Activated CD4-positive, alpha-beta memory T cell treated with anti-CD3 and anti-CD28 coated beads, Interleukin-2, amount 10 ng/mL, durations not matched to agents 7 days and 5 days (primary cell): ENCODE measurements around the gene LYPD6. TPM values are rescaled to one million over a fixed set of nuclear protein-coding genes. Genes with fewer than 3 reads are reported as not detected.

Experiments used
- CTCF ChIA-PET: fragments of 350-600 bp; sonication (Branson Sonifier 250); formaldehyde crosslinking; loops from one replicate; lab custom pipeline; 2021; ENCODE audit warnings: antibody characterized with exemption, inconsistent platforms; lab: Charles Lee
- POLR2A ChIA-PET: fragments of 350-600 bp; sonication (Branson Sonifier 250); formaldehyde crosslinking; loops from one replicate; lab custom pipeline; 2021; ENCODE audit warnings: antibody characterized with exemption; lab: Charles Lee
- DNase-seq: peaks from one replicate; pipeline ENCODE4 v3.0.0-alpha.2; 2020
- H3K27ac Mint-ChIP-seq: one replicate; pipeline ENCODE4 v1.8.0; 2021; ENCODE audit warnings: mild to moderate bottlenecking, mixed read lengths
- H3K27me3 Mint-ChIP-seq: one replicate; pipeline ENCODE4 v1.8.0; 2021; ENCODE audit warnings: mixed read lengths
- H3K36me3 Mint-ChIP-seq: one replicate; pipeline ENCODE4 v1.8.0; 2021; ENCODE audit warnings: low read depth, mixed read lengths
- H3K4me1 Mint-ChIP-seq: one replicate; pipeline ENCODE4 v1.8.0; 2021; ENCODE audit warnings: mixed read lengths
- H3K4me3 Mint-ChIP-seq: one replicate; pipeline ENCODE4 v1.8.0; 2021; ENCODE audit warnings: mild to moderate bottlenecking, mixed read lengths
- H3K9me3 Mint-ChIP-seq: one replicate; pipeline ENCODE4 v1.8.0; 2021; ENCODE audit warnings: mixed read lengths
- total RNA-seq, 2 experiments: library from RNA; stranded (reverse); gene quantifications; one replicate each; pipeline ENCODE4 v1.2.3, GENCODE V29; 2021

LYPD6 gene
- total RNA-seq, 2 experiments from 2014 or later: not detected

DNA sequence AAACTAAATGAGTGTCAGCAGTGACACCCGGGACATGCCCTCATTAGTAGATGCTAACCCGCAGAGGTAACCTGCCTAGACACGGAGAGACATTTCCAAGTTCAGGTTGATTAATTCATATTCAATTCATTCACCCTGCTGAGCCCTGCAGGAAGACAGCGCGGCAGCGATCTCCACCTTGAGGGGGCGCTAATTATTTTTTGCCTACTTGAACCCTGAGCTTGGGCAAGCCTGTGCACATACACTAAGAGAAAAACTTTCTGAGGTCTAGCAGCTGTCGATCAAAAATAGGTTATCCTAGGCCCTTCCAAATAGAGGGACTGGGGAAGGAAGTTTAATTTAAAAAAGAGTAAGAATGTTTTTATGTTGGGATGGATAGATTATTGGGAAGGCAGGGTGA, 1.3 kb upstream of the LYPD6 start:
- Mint-ChIP-seq H3K27ac (no peak overlapping the region), H3K4me3 (no peak overlapping the region), H3K4me1 (peaks cover 6% of the 10 kb centered on the region), H3K27me3 (peaks cover 54% of the 10 kb centered on the region), H3K36me3 (no peaks in the 10 kb centered on the region), H3K9me3 (no peaks in the 10 kb centered on the region)
- CTCF ChIA-PET: no interaction called here
- POLR2A ChIA-PET: no interaction called here
- no peak for DNase-seq

DNA sequence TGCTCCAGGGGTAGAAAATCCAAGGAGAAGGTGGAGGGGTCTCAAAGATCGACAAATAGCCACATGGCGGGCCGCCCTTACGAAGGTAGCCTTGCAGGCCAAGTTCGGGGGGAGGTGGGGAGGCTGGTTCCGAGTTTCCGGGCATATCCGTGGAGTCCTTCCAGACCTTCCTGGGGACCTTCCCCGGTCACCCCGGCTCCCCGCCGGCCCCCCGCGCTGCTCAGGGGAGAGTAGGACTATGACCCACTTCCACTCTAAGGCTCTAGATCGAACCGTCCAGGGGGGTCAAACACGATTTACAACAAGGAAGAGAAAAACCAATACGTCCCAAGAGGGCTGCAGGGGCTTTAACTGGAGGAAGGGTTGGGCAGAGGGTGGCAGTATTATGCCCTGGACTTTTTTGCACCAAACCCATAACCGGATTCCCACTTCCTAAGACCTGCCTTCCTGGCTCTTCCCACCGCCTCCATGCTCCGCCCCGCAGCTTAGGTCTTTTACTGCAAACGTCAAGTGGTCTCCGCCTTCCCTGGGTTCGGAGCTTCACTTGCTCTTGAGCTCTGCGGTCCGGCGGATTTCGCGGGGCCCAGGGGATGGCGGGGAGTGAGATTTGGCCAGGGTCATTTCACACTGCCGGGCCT, 779 bp upstream of the LYPD6 start:
- ChIA-PET POLR2A (no interaction called here), CTCF (no interaction called here)
- Mint-ChIP-seq H3K27ac (no peak overlapping the region), H3K27me3 (peaks cover 54% of the 10 kb centered on the region), H3K4me3 (no peak overlapping the region), H3K4me1 (peaks cover 6% of the 10 kb centered on the region), H3K9me3 (no peaks in the 10 kb centered on the region), H3K36me3 (no peaks in the 10 kb centered on the region)
- no peak for DNase-seq

DNA sequence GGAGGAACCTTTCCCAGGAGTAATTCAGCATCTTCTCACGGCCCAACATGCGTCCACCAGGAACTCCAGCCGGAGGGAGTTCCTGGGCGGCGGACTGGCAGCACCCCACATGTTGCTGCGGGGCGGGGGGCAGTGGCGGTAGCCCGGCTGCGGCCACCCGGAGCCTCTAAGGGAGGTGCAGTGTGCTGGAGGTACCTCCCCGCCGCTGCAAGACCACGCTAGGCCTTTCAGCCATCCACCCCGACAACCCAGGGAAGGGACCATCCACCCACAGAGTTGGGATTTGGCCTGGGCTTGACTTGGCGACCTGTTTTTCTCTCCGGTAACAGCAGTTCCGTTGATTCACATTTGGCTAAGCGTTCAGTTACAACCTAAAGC, 625 bp downstream of the LYPD6 start:
- Mint-ChIP-seq H3K9me3 (no peaks in the 10 kb centered on the region), H3K27me3 (peaks cover 54% of the 10 kb centered on the region), H3K4me3 (peak overlapping the region; percentile 3), H3K4me1 (peaks cover 6% of the 10 kb centered on the region), H3K36me3 (no peaks in the 10 kb centered on the region), H3K27ac (no peak overlapping the region)
- no peak for DNase-seq
- CTCF ChIA-PET: no interaction called here
- POLR2A ChIA-PET: no interaction called here

- Mint-ChIP-seq H3K4me3 (no peak overlapping the region), H3K9me3 (no peaks in the 10 kb centered on the region), H3K27me3 (peaks cover 54% of the 10 kb centered on the region), H3K27ac (no peak overlapping the region), H3K4me1 (peaks cover 6% of the 10 kb centered on the region), H3K36me3 (no peaks in the 10 kb centered on the region)
- DNase-seq: no peak
- ChIA-PET CTCF (no interaction called here), POLR2A (no interaction called here)
Observed at GRCh38 chr2:149332364-149332763, 2.0 kb downstream of the LYPD6 start.

DNA sequence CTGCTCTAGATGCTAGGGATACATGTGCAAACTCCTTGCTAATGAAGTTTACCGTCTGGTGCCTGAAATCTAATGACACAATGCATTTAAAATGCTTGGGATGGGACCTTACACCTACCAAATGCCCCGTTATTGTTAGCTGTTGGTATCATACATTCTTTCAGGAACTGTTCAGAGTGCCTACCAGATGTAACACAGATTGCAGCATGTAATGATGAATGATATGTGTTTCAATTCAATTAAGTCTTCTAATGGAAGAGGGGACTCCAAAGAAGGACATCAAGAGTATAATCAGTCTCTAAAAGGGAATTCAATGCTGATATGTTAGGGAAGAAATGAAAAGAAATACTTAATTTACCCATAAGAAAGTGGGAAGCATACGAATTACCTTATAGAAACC, 3.2 kb downstream of the LYPD6 start:
- Mint-ChIP-seq H3K36me3 (no peaks in the 10 kb centered on the region), H3K9me3 (no peaks in the 10 kb centered on the region), H3K27ac (no peak overlapping the region), H3K4me3 (no peak overlapping the region), H3K27me3 (peaks cover 44% of the 10 kb centered on the region), H3K4me1 (peaks cover 6% of the 10 kb centered on the region)
- ChIA-PET POLR2A (no interaction called here), CTCF (no interaction called here)
- DNase-seq: no peak

- ChIA-PET CTCF (no interaction called here), POLR2A (no interaction called here)
- no peak for DNase-seq
- Mint-ChIP-seq H3K27me3 (peaks cover 39% of the 10 kb centered on the region), H3K4me3 (no peak overlapping the region), H3K4me1 (peaks cover 6% of the 10 kb centered on the region), H3K27ac (no peak overlapping the region), H3K36me3 (no peaks in the 10 kb centered on the region), H3K9me3 (no peaks in the 10 kb centered on the region)
Observed at GRCh38 chr2:149334156-149334555, 3.8 kb downstream of the LYPD6 start.

DNA sequence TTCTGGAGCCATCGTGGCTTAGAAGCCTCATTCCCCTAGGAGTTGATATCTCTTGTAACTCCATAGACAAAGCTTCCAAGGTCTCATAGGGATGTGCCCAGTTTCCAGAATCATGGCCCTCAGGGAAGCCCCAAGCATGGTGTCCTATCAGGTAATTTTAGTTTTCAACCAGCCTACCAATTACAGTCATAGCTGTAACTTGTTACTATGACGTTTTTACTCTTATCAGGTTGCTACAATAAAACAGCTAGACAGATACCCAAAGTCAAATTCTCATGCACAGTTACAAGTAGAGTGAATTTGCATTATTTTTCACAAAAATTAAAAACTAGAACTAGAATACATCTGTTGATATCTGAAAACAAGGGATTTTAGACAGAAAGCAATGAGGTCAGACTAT, 8.9 kb downstream of the LYPD6 start:
- Mint-ChIP-seq H3K36me3 (no peaks in the 10 kb centered on the region), H3K4me1 (no peaks in the 10 kb centered on the region)
- POLR2A ChIA-PET: no interaction called here

GRCh38 chr2:149342509-149342908, 12.1 kb downstream of the LYPD6 start:
- ChIA-PET CTCF (no interaction called here), POLR2A (no interaction called here)
- H3K27me3 Mint-ChIP-seq: no peaks in the 10 kb centered on the region

More for the DNA sequence above, 8.9 kb downstream of the LYPD6 start:
- CTCF ChIA-PET: no interaction called here
- H3K27me3 Mint-ChIP-seq: peaks cover 2% of the 10 kb centered on the region
- no peaks in the 10 kb centered on the region for H3K9me3 Mint-ChIP-seq
- DNase-seq: no peak
- H3K27ac Mint-ChIP-seq: no peak overlapping the region
- H3K4me3 Mint-ChIP-seq: no peak overlapping the region

DNA sequence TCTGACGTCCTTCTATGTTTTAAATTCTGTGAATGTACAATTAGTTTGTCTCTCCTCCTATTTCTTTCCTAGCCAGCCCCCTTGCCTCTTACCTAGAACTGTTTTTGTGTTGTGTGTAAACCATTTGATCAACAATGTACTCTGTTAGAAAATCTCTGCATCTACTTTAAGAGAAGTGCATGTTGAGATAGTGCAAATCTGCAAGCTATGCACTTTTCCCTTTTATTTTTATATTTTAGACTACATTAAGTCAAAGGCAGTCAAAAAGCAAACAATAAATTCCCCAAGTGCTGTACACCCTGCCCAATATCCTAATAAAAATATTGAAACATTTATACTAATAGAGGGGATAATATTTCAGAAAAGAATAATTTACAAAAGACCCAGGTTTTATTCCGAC, 13.7 kb downstream of the LYPD6 start:
- peaks cover 8% of the 10 kb centered on the region for H3K27me3 Mint-ChIP-seq
- no peak overlapping the region for H3K4me3 Mint-ChIP-seq
- ChIA-PET CTCF (no interaction called here), POLR2A (no interaction called here)
- H3K4me1 Mint-ChIP-seq: no peaks in the 10 kb centered on the region
- no peaks in the 10 kb centered on the region for H3K36me3 Mint-ChIP-seq
- H3K9me3 Mint-ChIP-seq: no peaks in the 10 kb centered on the region
- H3K27ac Mint-ChIP-seq: no peak overlapping the region
- DNase-seq: no peak

More at GRCh38 chr2:149342509-149342908, 12.1 kb downstream of the LYPD6 start:
- no peaks in the 10 kb centered on the region for H3K4me1 Mint-ChIP-seq
- no peak overlapping the region for H3K27ac Mint-ChIP-seq
- no peak for DNase-seq
- H3K4me3 Mint-ChIP-seq: no peak overlapping the region
- H3K9me3 Mint-ChIP-seq: no peaks in the 10 kb centered on the region
- H3K36me3 Mint-ChIP-seq: no peaks in the 10 kb centered on the region

GRCh38 chr2:149346272-149346671, 15.9 kb downstream of the LYPD6 start:
- H3K27me3 Mint-ChIP-seq: peaks cover 12% of the 10 kb centered on the region
- no peaks in the 10 kb centered on the region for H3K36me3 Mint-ChIP-seq
- no peak overlapping the region for H3K27ac Mint-ChIP-seq
- H3K9me3 Mint-ChIP-seq: no peaks in the 10 kb centered on the region
- no peak overlapping the region for H3K4me3 Mint-ChIP-seq
- ChIA-PET POLR2A (no interaction called here), CTCF (no interaction called here)
- DNase-seq: no peak
- H3K4me1 Mint-ChIP-seq: no peaks in the 10 kb centered on the region

DNA sequence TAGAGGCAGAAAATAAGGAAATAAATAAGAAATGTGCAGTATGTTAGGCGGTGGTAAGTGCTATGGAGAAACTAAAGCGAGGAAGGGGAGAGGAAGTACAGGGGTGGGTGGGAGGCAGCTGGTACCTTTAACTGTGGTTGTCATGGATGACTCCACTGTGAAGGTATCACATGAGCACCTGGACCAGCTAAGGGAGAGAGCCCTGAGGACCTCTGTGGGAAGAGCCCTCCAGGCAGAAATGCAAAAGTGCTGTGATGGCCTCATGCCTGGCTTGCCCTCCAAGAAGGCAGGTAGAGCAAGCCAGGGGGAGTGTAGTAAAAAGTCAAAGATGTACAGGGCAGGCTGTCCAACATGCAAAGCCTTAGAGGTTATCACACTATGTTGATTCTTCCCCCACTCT, 17.9 kb downstream of the LYPD6 start:
- no peaks in the 10 kb centered on the region for H3K4me1 Mint-ChIP-seq
- CTCF ChIA-PET: no interaction called here
- H3K27ac Mint-ChIP-seq: no peak overlapping the region
- no peak overlapping the region for H3K4me3 Mint-ChIP-seq
- no peaks in the 10 kb centered on the region for H3K36me3 Mint-ChIP-seq
- POLR2A ChIA-PET: no interaction called here
- peaks cover 14% of the 10 kb centered on the region for H3K27me3 Mint-ChIP-seq
- no peak for DNase-seq
- H3K9me3 Mint-ChIP-seq: no peaks in the 10 kb centered on the region

- no peak for DNase-seq
- H3K36me3 Mint-ChIP-seq: no peaks in the 10 kb centered on the region
- H3K27ac Mint-ChIP-seq: no peak overlapping the region
- POLR2A ChIA-PET: no interaction called here
- no peak overlapping the region for H3K4me3 Mint-ChIP-seq
- CTCF ChIA-PET: no interaction called here
- no peaks in the 10 kb centered on the region for H3K4me1 Mint-ChIP-seq
- H3K27me3 Mint-ChIP-seq: peaks cover 14% of the 10 kb centered on the region
- no peaks in the 10 kb centered on the region for H3K9me3 Mint-ChIP-seq
Observed at GRCh38 chr2:149353421-149353820, 23.0 kb downstream of the LYPD6 start.

GRCh38 chr2:149355716-149356422, 25.5 kb downstream of the LYPD6 start:
- DNase-seq: no peak
- Mint-ChIP-seq H3K9me3 (no peaks in the 10 kb centered on the region), H3K4me3 (no peak overlapping the region), H3K27ac (no peak overlapping the region), H3K36me3 (no peaks in the 10 kb centered on the region), H3K4me1 (no peaks in the 10 kb centered on the region), H3K27me3 (peaks cover 4% of the 10 kb centered on the region)
- ChIA-PET POLR2A (no interaction called here), CTCF (no interaction called here)

- no peak overlapping the region for H3K4me3 Mint-ChIP-seq
- CTCF ChIA-PET: no interaction called here
- no peaks in the 10 kb centered on the region for H3K9me3 Mint-ChIP-seq
- POLR2A ChIA-PET: no interaction called here
- H3K27ac Mint-ChIP-seq: no peak overlapping the region
- no peak for DNase-seq
- no peaks in the 10 kb centered on the region for H3K4me1 Mint-ChIP-seq
- H3K27me3 Mint-ChIP-seq: peaks cover 4% of the 10 kb centered on the region
- H3K36me3 Mint-ChIP-seq: no peaks in the 10 kb centered on the region
Observed at GRCh38 chr2:149357058-149357457, 26.7 kb downstream of the LYPD6 start.
